Keratinocyte (primary cell): Measurements from ENCODE around the gene CXorf58.

ENCODE experiments used
- EZH2 ChIP-seq: IDR thresholded peaks from one replicate; pipeline ENCODE4 v1.6.1; 2012; ENCODE audit warnings: inconsistent platforms, mild to moderate bottlenecking, low read length, moderate library complexity
- TF ChIP-seq, protein P1 (sequence below), 3 experiments: IDR thresholded peaks in 1 of 3; conservative IDR thresholded peaks in 1 of 3; optimal IDR thresholded peaks in 1 of 3; 2 replicates in 2 of 3; 3 replicates in 1 of 3; pipeline versions ENCODE3 to v1.5.1; 2011; ENCODE audit warnings: low read length in 3 of 3, mild to moderate bottlenecking in 3 of 3, moderate library complexity in 2 of 3, control low read depth in 1 of 3, inconsistent platforms in 1 of 3; ENCODE audit not compliant: insufficient read depth in 2 of 3; ENCODE audit errors: extremely low read depth in 1 of 3

DNA sequence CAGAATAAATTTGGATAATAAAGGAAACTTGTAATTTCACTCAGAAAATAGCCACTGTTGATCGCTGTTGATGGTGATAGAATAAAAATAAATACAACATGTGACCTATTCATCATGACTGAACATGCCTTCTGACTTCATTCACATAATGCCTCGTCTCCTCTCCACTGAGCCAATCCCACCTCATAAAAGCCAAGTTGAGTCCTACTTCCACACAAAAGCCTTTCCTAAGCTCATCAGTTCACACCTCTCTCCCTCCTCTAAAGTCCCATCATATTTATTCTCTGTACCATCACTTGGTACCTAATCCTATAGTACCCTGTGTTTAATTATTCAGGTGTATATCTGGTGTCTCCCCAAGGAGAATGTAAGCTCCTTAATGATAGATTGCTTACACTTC, 37.8 kb upstream of the CXorf58 start:
- TF ChIP-seq EZH2: no peak
- TF ChIP-seq, protein P1, sequence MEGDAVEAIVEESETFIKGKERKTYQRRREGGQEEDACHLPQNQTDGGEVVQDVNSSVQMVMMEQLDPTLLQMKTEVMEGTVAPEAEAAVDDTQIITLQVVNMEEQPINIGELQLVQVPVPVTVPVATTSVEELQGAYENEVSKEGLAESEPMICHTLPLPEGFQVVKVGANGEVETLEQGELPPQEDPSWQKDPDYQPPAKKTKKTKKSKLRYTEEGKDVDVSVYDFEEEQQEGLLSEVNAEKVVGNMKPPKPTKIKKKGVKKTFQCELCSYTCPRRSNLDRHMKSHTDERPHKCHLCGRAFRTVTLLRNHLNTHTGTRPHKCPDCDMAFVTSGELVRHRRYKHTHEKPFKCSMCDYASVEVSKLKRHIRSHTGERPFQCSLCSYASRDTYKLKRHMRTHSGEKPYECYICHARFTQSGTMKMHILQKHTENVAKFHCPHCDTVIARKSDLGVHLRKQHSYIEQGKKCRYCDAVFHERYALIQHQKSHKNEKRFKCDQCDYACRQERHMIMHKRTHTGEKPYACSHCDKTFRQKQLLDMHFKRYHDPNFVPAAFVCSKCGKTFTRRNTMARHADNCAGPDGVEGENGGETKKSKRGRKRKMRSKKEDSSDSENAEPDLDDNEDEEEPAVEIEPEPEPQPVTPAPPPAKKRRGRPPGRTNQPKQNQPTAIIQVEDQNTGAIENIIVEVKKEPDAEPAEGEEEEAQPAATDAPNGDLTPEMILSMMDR (optimal IDR thresholded peaks at IDR 0.05 in 1 of 3, IDR thresholded peaks at IDR 0.05 in 1 of 3, conservative IDR thresholded peaks at IDR 0.05 in 1 of 3; ENCODE audit: extremely low read depth in 1 of 3, insufficient read depth in 2 of 3, low read length in 3 of 3): no peak
